ENCODE measurements around the gene DIAPH2. TPM values are rescaled to one million over a fixed set of nuclear protein-coding genes. Genes with fewer than 3 reads are reported as not detected.

The DIAPH2 gene
- total RNA-seq, 1 donor from 2014 or later, result 3.8 TPM

- H3K36me3 Mint-ChIP-seq (ENCODE audit: unreplicated experiment), result no peaks in the 10 kb centered on the region
- no peak for DNase-seq
- H3K4me1 Mint-ChIP-seq (ENCODE audit: low read depth, unreplicated experiment), result no peaks in the 10 kb centered on the region
- H3K27ac Mint-ChIP-seq (ENCODE audit: unreplicated experiment), result no peak overlapping the region
- TF ChIP-seq CTCF (IDR thresholded peaks at IDR 0.05; ENCODE audit: partially characterized antibody, unreplicated experiment), result no peak
- no peaks in the 10 kb centered on the region for H3K9me3 Mint-ChIP-seq (ENCODE audit: unreplicated experiment)
- H3K27me3 Mint-ChIP-seq (ENCODE audit: unreplicated experiment), result no peaks in the 10 kb centered on the region
- H3K4me3 Mint-ChIP-seq (ENCODE audit: unreplicated experiment), result no peak overlapping the region
Measured at GRCh38 chrX:96791559-96791958, 106.9 kb downstream of the DIAPH2 start.

- no peak for TF ChIP-seq CTCF (IDR thresholded peaks at IDR 0.05; ENCODE audit: partially characterized antibody, unreplicated experiment)
- no peaks in the 10 kb centered on the region for H3K4me1 Mint-ChIP-seq (ENCODE audit: low read depth, unreplicated experiment)
- no peak for DNase-seq
- H3K9me3 Mint-ChIP-seq (ENCODE audit: unreplicated experiment), result no peaks in the 10 kb centered on the region
- no peaks in the 10 kb centered on the region for H3K36me3 Mint-ChIP-seq (ENCODE audit: unreplicated experiment)
- H3K4me3 Mint-ChIP-seq (ENCODE audit: unreplicated experiment), result no peak overlapping the region
- H3K27me3 Mint-ChIP-seq (ENCODE audit: unreplicated experiment), result no peaks in the 10 kb centered on the region
- no peak overlapping the region for H3K27ac Mint-ChIP-seq (ENCODE audit: unreplicated experiment)
Measured at GRCh38 chrX:96792047-96792446, 107.4 kb downstream of the DIAPH2 start.

GRCh38 chrX:96798982-96799381, 114.3 kb downstream of the DIAPH2 start:
- Mint-ChIP-seq H3K9me3 (ENCODE audit: unreplicated experiment) (no peaks in the 10 kb centered on the region), H3K36me3 (ENCODE audit: unreplicated experiment) (no peaks in the 10 kb centered on the region), H3K4me3 (ENCODE audit: unreplicated experiment) (no peak overlapping the region), H3K27ac (ENCODE audit: unreplicated experiment) (no peak overlapping the region), H3K4me1 (ENCODE audit: low read depth, unreplicated experiment) (no peaks in the 10 kb centered on the region), H3K27me3 (ENCODE audit: unreplicated experiment) (peaks cover 2% of the 10 kb centered on the region)
- DNase-seq, result no peak
- TF ChIP-seq CTCF (IDR thresholded peaks at IDR 0.05; ENCODE audit: partially characterized antibody, unreplicated experiment), result no peak

GRCh38 chrX:96807318-96807717, 122.7 kb downstream of the DIAPH2 start:
- DNase-seq, result no peak
- Mint-ChIP-seq H3K4me3 (ENCODE audit: unreplicated experiment) (no peak overlapping the region), H3K4me1 (ENCODE audit: low read depth, unreplicated experiment) (no peaks in the 10 kb centered on the region), H3K9me3 (ENCODE audit: unreplicated experiment) (no peaks in the 10 kb centered on the region), H3K27me3 (ENCODE audit: unreplicated experiment) (peaks cover 4% of the 10 kb centered on the region), H3K36me3 (ENCODE audit: unreplicated experiment) (no peaks in the 10 kb centered on the region), H3K27ac (ENCODE audit: unreplicated experiment) (no peak overlapping the region)
- no peak for TF ChIP-seq CTCF (IDR thresholded peaks at IDR 0.05; ENCODE audit: partially characterized antibody, unreplicated experiment)

- H3K9me3 Mint-ChIP-seq (ENCODE audit: unreplicated experiment), result no peaks in the 10 kb centered on the region
- no peak for TF ChIP-seq CTCF (IDR thresholded peaks at IDR 0.05; ENCODE audit: partially characterized antibody, unreplicated experiment)
- H3K36me3 Mint-ChIP-seq (ENCODE audit: unreplicated experiment), result no peaks in the 10 kb centered on the region
- DNase-seq, result no peak
- H3K4me3 Mint-ChIP-seq (ENCODE audit: unreplicated experiment), result no peak overlapping the region
- H3K27me3 Mint-ChIP-seq (ENCODE audit: unreplicated experiment), result no peaks in the 10 kb centered on the region
- H3K27ac Mint-ChIP-seq (ENCODE audit: unreplicated experiment), result no peak overlapping the region
- no peaks in the 10 kb centered on the region for H3K4me1 Mint-ChIP-seq (ENCODE audit: low read depth, unreplicated experiment)
Measured at GRCh38 chrX:96820935-96821334, 136.3 kb downstream of the DIAPH2 start.

Measured in glutamatergic neuron (in vitro differentiated cells).